Measurements from ENCODE around the gene SERINC1. TPM values are rescaled to one million over a fixed set of nuclear protein-coding genes. Genes with fewer than 3 reads are reported as not detected.

The SERINC1 gene
- polyA plus RNA-seq, 1 donor from 2014 or later: 879 TPM

- H4K20me1 ChIP-seq (ENCODE audit: insufficient read depth): no peaks in the 10 kb centered on the region
- H3K4me3 ChIP-seq (ENCODE audit: low read length): no peak overlapping the region
- TF ChIP-seq EP300 (conservative IDR thresholded peaks at IDR 0.05; ENCODE audit: poor library complexity, severe bottlenecking) (no peak), SMC3 (conservative IDR thresholded peaks at IDR 0.05; ENCODE audit: poor library complexity) (no peak), POLR2AphosphoS5 (IDR thresholded peaks at IDR 0.05) (no peak), RAD21 (conservative IDR thresholded peaks at IDR 0.05) (no peak), TAF1 (IDR thresholded peaks at IDR 0.05; ENCODE audit: low read depth) (no peak), EZH2 (IDR thresholded peaks at IDR 0.05; ENCODE audit: borderline replicate concordance, insufficient read depth, low read length, poor library complexity, severe bottlenecking) (no peak), MXI1 (conservative IDR thresholded peaks at IDR 0.05; ENCODE audit: poor library complexity, severe bottlenecking) (no peak), REST (IDR thresholded peaks at IDR 0.05; ENCODE audit: borderline replicate concordance) (no peak), CTCF (IDR thresholded peaks at IDR 0.05; ENCODE audit: poor library complexity, severe bottlenecking) (no peak)
- no peaks in the 10 kb centered on the region for H3K27me3 ChIP-seq (ENCODE audit: insufficient read depth, low read depth, low read length)
- peaks cover 91% of the 10 kb centered on the region for H3K79me2 ChIP-seq (replicated peaks; ENCODE audit: insufficient read depth, low read length)
- H3K4me2 ChIP-seq (ENCODE audit: low read length): no peak overlapping the region
- H2AFZ ChIP-seq (ENCODE audit: low read depth, low read length): no peak overlapping the region
- H3K9me2 ChIP-seq (ENCODE audit: insufficient read depth, low read length): no peaks in the 10 kb centered on the region
- H3K9ac ChIP-seq (ENCODE audit: low read length): no peak overlapping the region
- no peaks in the 10 kb centered on the region for H3F3A ChIP-seq (ENCODE audit: insufficient read depth, low read length, poor library complexity, severe bottlenecking)
- H3K9me3 ChIP-seq (ENCODE audit: low read length): no peaks in the 10 kb centered on the region
- no peaks in the 10 kb centered on the region for H3K36me3 ChIP-seq (ENCODE audit: insufficient read depth, low read length)
- H3K27ac ChIP-seq (ENCODE audit: low read length): no peak overlapping the region
These were observed 67.2 kb downstream of the SERINC1 start for GRCh38 chr6:122404444-122404843.

- H3F3A ChIP-seq (ENCODE audit: insufficient read depth, low read length, poor library complexity, severe bottlenecking): no peaks in the 10 kb centered on the region
- TF ChIP-seq POLR2AphosphoS5 (IDR thresholded peaks at IDR 0.05) (no peak), CTCF (IDR thresholded peaks at IDR 0.05; ENCODE audit: poor library complexity, severe bottlenecking) (no peak), EZH2 (IDR thresholded peaks at IDR 0.05; ENCODE audit: borderline replicate concordance, insufficient read depth, low read length, poor library complexity, severe bottlenecking) (no peak), RAD21 (conservative IDR thresholded peaks at IDR 0.05) (no peak)
- no peak overlapping the region for H2AFZ ChIP-seq (ENCODE audit: low read depth, low read length)
- peak overlapping the region; percentile 87 for H3K4me3 ChIP-seq (ENCODE audit: low read length)
- H3K27me3 ChIP-seq (ENCODE audit: insufficient read depth, low read depth, low read length): no peaks in the 10 kb centered on the region
- peak overlapping the region; percentile 98 for H3K9ac ChIP-seq (ENCODE audit: low read length)
- H4K20me1 ChIP-seq (ENCODE audit: insufficient read depth): no peaks in the 10 kb centered on the region
- no peaks in the 10 kb centered on the region for H3K36me3 ChIP-seq (ENCODE audit: insufficient read depth, low read length)
- no peaks in the 10 kb centered on the region for H3K9me3 ChIP-seq (ENCODE audit: low read length)
- peaks cover 61% of the 10 kb centered on the region for H3K79me2 ChIP-seq (replicated peaks; ENCODE audit: insufficient read depth, low read length)
- H3K9me2 ChIP-seq (ENCODE audit: insufficient read depth, low read length): no peaks in the 10 kb centered on the region
- H3K4me2 ChIP-seq (ENCODE audit: low read length): peak overlapping the region; percentile 96
- peak overlapping the region; percentile 96 for H3K27ac ChIP-seq (ENCODE audit: low read length)
These were observed 70.5 kb downstream of the SERINC1 start for GRCh38 chr6:122401104-122401503.

All from neural cell (in vitro differentiated cells).